ENCODE results near the gene SHH. TPM values are rescaled to one million over a fixed set of nuclear protein-coding genes. Genes with fewer than 3 reads are reported as not detected.

Gene SHH
- total and polyA plus RNA-seq, 2 of the 4 experiments (the other 2 are of a cell fraction), result under 0.01 to 0.03 TPM

GRCh38 chr7:155850001-155850436, 37.8 kb upstream of the SHH start:
- H2AK9ac ChIP-seq (replicated peaks; ENCODE audit: low read depth, low read length, poor library complexity), result no peak overlapping the region
- H4K20me1 ChIP-seq (ENCODE audit: insufficient read depth, low read length), result no peaks in the 10 kb centered on the region
- H3K9me3 ChIP-seq (ENCODE audit: control insufficient read depth, insufficient read depth, low read length), result peaks cover 17% of the 10 kb centered on the region; the same call in 1 of the 2 replicates
- no peak overlapping the region for H3K4ac ChIP-seq (ENCODE audit: low read depth, low read length)
- H2BK15ac ChIP-seq (ENCODE audit: low read depth, low read length), result no peak overlapping the region
- ATAC-seq (ENCODE audit: low read depth) (no peak), DNase-seq (no peak)
- no peak overlapping the region for H2BK20ac ChIP-seq (ENCODE audit: low read depth, low read length)
- H3K27ac ChIP-seq (ENCODE audit: insufficient read depth, low read length), result no peak overlapping the region
- CTCF ChIA-PET, result interaction anchor here (1.0 kb wide), 1 partner anchor 14 kb away, joined by 3 read pairs; no protein-coding TSS in a partner anchor
- H2BK5ac ChIP-seq (ENCODE audit: low read depth, low read length, poor library complexity, severe bottlenecking), result no peak overlapping the region
- H3K23ac ChIP-seq (ENCODE audit: low read depth, low read length), result no peak overlapping the region
- BruUV-seq (replicated peaks), result no TSS peak
- H2AFZ ChIP-seq (replicated peaks; ENCODE audit: low read length, poor library complexity), result no peak overlapping the region
- H2AK5ac ChIP-seq (ENCODE audit: low read depth, low read length), result no peak overlapping the region
- no peak overlapping the region for H3K18ac ChIP-seq (ENCODE audit: low read depth, low read length)
- dilution Hi-C loops (cut with HindIII; ENCODE audit: low sequenced_read_pairs, unreplicated experiment), result no loop called here
- H3K27me3 ChIP-seq (ENCODE audit: control insufficient read depth, insufficient read depth, low read length), result peaks cover 4% of the 10 kb centered on the region; the same call in 1 of the 2 replicates
- intact Hi-C loops (cut with micrococcal nuclease), result no loop called here
- no peak overlapping the region for H2BK120ac ChIP-seq (ENCODE audit: low read depth, low read length)
- no peaks in the 10 kb centered on the region for H3K79me1 ChIP-seq (ENCODE audit: low read depth in 1 of 2, low read length in 2 of 2)
- H3K4me1 ChIP-seq (ENCODE audit: control insufficient read depth, insufficient read depth, low read length), result no peaks in the 10 kb centered on the region
- no peak overlapping the region for H4K8ac ChIP-seq (ENCODE audit: low read depth in 2 of 2, low read length in 2 of 2)
- no peak overlapping the region for H4K91ac ChIP-seq (ENCODE audit: insufficient read depth, low read depth, low read length)
- H3K4me3 ChIP-seq (ENCODE audit: insufficient read depth, low read depth, low read length), result no peak overlapping the region
- H3K9ac ChIP-seq (ENCODE audit: low read depth, low read length), result no peak overlapping the region
- no peaks in the 10 kb centered on the region for H3K36me3 ChIP-seq (ENCODE audit: control insufficient read depth, insufficient read depth, low read length)
- H3K14ac ChIP-seq (replicated peaks; ENCODE audit: low read depth, low read length), result no peak overlapping the region
- TF ChIP-seq CHD1 (IDR thresholded peaks at IDR 0.05; ENCODE audit: low read depth, low read length) (no peak), USF2 (IDR thresholded peaks at IDR 0.05; ENCODE audit: low read depth, low read length) (no peak)
- TF ChIP-seq, protein P1, sequence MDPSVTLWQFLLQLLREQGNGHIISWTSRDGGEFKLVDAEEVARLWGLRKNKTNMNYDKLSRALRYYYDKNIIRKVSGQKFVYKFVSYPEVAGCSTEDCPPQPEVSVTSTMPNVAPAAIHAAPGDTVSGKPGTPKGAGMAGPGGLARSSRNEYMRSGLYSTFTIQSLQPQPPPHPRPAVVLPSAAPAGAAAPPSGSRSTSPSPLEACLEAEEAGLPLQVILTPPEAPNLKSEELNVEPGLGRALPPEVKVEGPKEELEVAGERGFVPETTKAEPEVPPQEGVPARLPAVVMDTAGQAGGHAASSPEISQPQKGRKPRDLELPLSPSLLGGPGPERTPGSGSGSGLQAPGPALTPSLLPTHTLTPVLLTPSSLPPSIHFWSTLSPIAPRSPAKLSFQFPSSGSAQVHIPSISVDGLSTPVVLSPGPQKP (IDR thresholded peaks at IDR 0.05; ENCODE audit: borderline replicate concordance, low read depth, low read length), result no peak
- no CpG with 5 or more reads among the region's 5 CpGs for WGBS, 2 experiments (ENCODE audit: extremely low coverage in 2 of 2, insufficient read length in 1 of 2)
- no peaks in the 10 kb centered on the region for H3K9me1 ChIP-seq (ENCODE audit: insufficient read depth, low read length)
- POLR2A ChIA-PET (ENCODE audit: unreplicated experiment), result no interaction called here
- H3K4me2 ChIP-seq (ENCODE audit: low read depth, low read length), result no peak overlapping the region
- in situ Hi-C loops (cut with MboI; ENCODE audit: low sequenced_read_pairs), result no loop called here
- no peak overlapping the region for H3K56ac ChIP-seq (ENCODE audit: extremely low read depth, insufficient read depth, low read length)
- H4K5ac ChIP-seq (ENCODE audit: low read depth, low read length), result no peak overlapping the region
